Inflammatory macrophage treated with lipopolysaccharide for 4 hours (primary cell): ENCODE results near the gene EFCAB9.
"Not testable (repeated sequence)": the region's sequence is repeated elsewhere in the genome, so short reads cannot be mapped to it uniquely, and the experiment has no call there.

Source experiments
- DNase-seq: peaks from one replicate; pipeline ENCODE4 v3.0.0-alpha.2; 2020

Gene EFCAB9

DNA sequence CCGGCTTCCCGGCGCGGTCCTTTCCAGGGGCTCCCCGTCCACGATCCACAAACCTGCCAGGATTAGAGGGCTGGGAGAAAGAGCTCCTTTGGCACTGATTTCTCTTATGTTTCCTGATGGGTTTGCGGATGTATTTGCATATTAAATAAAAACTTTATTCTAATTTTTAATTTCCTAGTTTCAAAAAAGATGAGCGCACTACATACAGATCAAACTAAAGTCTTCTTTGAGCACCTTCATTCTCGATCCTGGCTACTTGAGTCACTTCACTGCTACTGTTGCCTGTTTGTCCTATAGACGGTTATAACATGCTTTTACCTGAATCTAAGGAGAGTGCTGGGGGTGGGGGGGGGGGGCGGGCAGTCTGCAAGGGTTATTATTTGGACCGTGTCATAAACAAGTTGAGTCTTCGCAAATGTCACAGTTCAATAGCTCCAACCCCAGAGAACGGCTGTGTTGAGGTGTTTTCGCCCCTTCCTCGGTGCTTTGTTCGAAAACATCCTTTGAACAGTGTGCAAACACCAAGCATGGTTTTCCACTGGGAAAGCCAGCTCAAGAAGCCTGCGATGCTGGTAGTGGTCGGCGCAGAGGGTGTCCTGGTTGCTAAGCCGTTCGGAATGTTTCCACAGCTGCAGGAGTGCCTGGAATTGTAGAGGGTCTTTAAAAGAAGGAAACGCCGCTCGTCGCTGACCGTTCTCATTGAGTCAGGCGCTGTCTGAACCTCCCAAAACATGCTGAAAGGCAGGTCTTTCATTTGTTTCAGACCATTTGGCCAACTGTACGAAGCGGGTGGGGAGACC, 4.9 kb upstream of the EFCAB9 start:
- no peak for DNase-seq

DNA sequence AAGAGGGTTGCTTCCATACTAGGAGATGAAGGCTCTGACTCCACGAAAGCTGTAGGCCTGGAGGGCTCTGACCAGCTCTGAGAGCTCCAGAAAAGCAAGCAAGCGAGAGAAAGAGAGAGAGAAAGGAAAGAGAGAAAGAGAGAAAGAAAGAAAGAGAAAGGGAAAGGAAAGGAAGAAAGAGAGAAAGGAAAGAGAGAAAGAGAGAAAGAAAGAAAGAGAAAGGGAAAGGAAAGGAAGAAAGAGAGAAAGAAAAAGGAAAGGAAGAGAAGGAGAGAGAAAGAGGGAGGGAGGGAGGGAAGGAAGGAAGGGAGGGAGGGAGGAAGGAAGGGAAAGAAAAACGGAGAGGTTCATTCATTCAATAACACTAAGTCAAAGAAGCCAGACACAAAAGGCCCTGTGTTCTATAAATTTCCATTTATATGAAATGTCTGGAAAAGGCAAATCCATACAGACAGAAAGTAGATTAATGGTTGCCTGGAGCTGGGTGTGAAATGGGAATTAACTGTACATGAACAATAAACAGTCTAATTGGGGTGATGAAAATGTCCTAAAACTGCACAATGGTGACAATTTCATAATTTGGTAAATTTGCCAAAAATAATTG, 4.2 kb upstream of the EFCAB9 start:
- no peak for DNase-seq

DNA sequence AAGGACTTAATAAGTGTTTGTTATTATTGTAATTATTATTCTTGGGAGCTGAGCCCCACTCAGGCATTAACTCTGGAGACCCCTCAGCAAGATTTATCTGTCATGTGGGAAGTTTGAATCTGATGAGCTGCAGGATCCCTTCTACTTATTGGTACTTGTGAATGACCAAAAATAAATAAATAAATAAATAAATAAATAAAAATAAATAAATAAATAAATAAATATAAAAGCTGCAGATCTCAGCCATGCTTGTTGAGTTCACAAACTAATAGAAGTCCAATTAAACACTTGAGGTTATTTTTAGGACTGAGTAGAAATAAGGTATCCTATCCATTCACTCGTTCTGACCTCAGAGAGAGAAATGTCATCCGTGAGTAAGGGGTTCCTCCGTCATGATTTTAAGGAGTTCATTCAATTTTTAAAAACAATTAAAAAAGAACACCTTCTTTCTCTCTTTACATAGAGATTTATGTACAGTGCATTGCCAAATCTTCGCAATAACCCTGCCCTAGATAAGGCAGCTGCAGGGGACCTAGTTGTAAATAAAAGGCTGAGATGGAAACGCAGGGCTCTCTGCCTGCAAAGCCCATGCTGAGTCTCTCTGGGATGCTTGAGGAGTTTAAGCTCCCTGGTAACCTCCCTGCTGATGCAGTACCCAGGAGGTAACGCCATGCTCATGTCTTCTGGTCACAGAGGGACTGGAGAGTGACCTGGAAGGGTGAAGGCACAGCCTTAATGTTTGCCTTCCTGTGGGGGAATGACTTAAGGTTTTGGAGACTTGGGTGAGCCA, 1.2 kb downstream of the EFCAB9 start:
- DNase-seq: no peak

DNA sequence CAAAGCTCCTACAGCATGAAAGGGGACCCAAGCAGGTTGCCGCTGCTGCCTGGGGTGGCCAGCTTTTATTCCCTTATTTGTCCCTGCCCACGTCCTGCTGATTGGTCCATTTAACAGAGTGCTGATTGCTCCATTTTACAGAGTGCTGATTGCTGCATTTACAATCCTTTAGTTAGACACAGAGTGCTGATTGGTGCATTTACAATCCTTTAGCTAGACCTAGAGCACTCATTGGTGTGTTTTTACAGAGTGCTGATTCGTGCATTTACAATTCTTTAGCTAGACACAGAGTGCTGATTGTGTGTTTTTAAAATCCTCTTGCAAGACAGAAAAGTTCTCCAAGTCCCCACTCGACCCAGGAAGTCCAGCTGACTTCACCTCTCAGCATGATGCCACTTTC, 3.8 kb downstream of the EFCAB9 start:
- not testable (repeated sequence) for DNase-seq

DNA sequence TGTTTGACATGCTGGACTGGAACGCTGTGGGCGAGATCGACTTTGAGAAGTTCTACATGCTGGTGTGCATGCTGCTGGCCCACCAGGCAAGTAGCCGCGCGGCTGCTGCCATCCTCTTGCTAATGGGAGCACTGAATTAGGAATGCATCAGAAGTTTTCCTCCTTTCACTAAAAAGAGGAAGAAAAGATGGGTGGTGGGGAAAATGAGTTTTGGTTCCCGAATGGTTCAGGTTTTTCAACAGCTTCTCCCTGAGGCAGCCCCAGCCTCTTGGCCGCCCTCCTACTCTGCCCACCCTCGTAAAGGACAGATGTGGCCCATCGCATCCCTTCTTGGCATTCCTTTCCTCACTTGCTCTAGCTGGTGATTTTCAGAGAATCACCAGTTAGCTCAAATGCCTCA, 5.5 kb downstream of the EFCAB9 start:
- DNase-seq: peak; percentile 33

DNA sequence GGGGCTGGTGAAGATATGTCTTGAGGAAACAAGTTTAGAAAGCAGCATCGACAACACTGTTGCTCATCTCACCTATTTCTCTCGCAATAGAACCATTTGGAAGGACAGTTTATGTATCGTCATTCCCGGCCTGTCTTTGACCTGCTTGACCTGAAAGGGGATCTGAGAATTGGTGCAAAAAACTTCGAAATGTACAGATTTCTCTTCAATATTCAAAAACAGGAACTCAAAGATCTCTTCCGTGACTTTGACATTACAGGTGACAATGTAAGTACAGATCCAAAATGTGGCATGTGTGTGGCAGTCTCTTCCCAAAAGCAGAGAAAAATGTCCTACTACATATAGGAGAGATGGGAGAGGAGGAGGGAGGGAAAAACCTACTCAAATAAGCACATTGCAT, 6.5 kb downstream of the EFCAB9 start:
- no peak for DNase-seq

DNA sequence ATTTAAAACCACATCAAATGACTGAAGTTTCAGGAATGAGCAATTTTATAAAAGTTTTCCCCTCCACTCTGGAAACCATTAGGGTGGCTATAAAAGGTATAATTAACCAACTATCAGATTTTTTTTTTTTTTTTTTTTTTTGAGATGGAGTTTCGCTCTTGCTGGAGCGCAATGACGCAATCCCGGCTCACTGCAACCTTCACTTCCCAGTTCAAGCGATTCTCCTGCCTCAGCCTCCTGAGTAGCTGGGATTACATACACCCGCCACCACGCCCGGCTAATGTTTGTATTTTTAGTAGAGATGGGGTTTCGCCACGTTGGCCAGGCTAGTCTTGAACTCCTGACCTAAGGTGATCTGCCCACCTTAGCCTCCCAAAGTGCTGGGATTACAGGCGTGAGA, 12.0 kb downstream of the EFCAB9 start:
- DNase-seq: peak; percentile 61

DNA sequence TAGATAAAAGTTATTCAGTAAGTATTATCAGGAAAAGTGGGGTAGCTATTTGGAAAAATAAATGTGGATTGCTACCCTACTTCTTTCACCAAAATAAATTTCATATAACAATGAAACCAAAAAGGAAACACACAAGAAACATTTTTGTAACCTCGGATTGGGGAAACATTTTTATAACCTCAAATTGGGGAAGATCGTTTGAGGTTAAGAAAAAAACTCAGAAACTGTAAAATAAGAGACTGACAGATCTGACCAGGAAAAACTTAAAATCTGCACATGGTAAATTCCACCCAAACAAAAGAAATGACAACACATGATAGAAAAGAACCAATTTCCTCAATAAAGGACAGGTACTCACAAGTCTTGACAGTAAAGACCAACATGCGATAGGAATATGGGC, 13.5 kb downstream of the EFCAB9 start:
- DNase-seq: peak; percentile 21

DNA sequence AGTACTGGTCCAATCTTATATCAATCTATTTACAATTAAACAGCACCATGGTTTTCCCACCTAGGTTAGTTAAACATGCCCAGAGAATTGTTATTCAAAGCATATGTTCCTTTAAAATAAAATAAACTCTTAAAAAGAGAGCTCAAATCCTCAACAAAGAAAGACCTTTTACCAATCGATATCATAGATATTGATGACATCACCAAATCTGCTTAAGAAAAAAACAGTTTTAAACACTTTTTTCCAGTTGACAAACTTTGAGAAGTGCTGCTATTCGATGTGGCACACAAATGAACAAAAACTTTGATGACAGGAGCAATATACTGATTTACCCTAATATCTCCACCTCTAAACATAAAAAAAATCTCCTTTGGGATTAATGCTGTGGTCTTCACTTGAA, 15.7 kb downstream of the EFCAB9 start:
- DNase-seq: no peak

DNA sequence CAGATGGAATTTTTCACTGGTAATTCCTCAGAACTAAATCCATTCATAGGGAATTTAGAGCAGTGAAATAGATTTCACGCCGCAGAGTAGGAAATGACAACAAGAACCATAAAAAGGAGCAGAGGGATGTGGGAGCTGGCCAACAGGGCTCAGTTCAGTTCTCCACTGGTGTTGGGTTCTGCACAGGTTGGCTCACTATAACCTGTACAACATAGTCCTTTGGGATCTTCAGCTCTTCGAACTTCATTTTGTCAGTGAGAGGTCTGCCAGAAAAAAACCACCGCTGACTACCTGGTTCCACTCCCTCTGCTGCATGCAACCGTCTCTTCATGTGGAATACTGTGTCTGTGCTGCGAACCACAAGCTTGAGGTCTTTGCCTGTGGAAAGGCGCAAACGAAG, 17.7 kb downstream of the EFCAB9 start:
- DNase-seq: no peak

DNA sequence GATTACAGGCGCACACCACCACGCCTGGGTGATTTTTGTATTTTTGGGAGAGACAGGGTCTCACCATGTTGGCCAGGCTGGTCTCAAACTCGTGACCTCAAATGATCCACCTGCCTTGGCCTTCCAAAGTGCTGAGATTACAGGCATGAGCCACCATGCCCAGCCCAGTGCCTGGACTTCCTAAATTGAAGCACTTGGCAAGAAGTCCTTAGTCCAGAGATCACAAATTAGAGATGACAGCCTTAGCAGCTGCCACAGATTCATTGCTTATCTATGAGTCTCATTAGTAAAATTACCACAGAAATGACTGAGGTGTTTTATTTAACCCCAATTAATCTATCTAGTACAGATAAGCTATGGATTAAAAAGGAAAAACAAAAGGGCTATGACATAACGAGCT, 19.2 kb downstream of the EFCAB9 start:
- no peak for DNase-seq

DNA sequence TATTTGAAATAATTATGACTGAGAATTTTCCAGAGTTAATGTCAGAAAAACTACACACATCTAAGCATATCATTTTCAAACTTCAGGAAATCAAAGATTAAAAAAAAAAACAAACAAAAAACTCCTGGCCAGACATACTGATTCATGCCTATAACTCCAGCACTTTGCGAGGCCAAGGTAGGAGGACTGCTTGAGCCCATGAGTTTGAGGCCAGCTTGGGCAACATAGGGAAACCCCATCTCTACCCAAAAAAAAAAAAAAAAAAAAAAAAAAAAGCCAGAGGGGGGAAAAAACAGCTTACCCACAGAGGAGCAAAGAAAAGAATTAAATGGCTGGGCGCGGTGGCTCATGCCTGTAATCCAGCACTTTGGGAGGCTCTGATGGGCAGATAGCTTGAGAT, 22.4 kb downstream of the EFCAB9 start:
- DNase-seq: no peak

DNA sequence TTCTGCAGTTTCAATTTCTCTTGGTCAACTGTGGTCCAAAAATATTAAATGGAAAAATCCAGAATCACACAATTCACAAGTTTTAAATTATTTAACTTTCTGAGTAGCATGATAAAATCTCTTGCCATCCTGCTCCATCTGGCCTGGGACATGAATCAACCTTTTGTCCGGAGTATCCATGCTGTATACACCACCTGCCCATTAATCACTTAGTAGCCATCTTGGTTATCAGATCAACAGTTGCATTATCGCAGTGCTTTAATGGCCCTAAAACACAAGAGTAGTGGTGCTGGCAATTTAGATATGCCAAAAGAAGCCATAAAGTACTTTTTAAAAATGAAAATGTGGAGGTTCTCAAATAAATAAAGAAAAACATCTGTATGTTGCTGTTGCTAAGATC, 25.3 kb downstream of the EFCAB9 start:
- DNase-seq: no peak

DNA sequence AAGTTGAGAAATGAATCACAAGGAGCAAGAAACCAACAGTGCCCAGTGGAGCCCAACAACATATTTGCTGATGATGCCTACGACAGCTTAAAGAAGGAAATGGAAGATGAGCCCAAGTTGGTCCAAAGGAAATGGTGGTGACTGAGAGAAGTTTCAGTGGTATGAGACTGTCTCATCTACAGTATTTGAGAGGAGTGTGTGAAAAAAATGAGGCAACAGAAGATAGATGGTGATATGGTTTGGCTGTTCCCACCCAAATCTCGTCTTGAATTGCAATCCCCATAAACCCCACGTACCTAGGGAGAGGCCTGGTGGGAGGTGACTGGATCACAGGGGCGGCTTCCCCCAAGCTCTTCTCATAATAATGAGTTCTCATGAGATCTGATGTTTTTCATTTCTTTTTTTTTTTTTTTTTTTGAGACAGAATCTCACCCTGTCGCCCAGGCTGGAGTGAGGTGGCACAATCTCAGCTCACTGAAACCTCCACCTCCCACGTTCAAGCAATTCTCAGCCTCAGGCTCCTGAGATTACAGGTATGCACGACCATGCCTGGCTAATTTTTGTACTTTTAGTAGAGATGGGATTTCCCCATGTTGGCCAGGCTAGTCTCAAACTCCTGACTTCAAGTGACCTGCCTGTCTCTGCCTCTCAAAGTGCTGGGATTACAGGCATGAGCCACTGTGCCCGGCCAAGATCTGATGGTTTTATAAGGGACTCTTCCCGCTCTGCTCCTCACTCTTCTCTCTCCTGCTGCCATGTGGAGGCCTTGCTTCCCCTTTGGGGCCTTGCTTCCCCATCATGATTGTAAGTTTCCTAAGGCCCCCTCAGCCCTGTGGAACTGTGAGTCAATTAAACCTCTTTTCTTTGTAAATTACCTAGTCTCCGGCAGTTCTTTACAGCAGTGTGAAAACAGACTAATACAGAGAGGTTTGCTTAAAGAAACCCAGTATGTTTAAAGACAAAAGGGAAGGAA, 30.2 kb downstream of the EFCAB9 start:
- DNase-seq: no peak

DNA sequence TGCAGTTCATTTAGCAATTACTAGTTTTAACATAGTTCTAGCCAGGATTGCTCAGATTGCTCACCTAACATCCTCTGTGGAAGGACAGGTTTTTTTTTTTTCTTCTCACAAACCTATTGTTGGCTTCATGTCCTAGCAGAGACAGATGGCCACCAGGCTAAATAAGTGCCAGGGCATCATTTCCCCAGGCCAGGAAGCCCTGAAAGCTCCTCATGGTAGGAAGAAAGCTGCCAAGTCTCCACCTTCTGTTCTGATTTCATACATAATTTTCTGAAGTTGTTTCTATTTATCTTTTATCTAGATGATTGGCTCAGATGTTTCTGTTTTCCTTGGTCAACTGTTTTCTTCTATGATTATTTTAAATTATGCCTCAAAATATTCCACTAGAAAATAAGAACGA, 31.0 kb downstream of the EFCAB9 start:
- no peak for DNase-seq

DNA sequence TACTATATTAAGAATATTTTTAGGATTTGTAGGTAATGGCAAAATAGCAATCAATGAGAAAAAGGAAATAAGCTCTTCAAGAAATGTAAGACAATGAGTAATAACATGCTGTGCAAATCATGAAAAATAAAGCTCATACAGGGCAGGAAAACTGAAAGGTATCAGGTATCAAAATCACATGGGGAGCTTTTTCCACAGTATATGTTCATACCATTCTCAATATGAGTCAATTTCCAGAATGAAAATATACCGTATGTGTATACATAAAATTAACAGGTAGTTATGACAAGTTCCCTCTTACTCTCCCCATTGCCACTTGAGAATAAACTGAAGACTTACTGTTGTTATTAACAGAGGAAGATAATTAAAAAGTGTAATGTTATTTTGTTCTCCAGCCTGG, 35.9 kb downstream of the EFCAB9 start:
- no peak for DNase-seq

DNA sequence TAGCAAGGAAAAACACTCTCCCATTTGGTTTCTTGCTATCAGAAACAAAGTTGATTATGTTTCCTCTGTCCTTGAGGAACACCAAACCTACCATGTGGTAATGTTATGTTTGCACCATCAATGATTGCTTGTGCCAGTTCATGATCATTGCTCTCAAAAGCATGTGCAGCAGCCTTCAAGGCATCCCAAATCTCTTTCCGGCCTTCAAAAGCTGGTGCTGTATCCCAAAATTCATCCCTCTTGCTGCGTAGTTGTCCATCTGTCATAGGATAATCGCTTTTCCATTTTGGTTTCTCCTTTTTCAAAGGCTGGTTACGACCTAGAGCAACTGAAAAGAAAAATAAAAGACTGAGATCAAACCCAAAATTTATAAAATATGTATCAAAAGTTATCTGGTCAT, 40.1 kb downstream of the EFCAB9 start:
- no peak for DNase-seq

DNA sequence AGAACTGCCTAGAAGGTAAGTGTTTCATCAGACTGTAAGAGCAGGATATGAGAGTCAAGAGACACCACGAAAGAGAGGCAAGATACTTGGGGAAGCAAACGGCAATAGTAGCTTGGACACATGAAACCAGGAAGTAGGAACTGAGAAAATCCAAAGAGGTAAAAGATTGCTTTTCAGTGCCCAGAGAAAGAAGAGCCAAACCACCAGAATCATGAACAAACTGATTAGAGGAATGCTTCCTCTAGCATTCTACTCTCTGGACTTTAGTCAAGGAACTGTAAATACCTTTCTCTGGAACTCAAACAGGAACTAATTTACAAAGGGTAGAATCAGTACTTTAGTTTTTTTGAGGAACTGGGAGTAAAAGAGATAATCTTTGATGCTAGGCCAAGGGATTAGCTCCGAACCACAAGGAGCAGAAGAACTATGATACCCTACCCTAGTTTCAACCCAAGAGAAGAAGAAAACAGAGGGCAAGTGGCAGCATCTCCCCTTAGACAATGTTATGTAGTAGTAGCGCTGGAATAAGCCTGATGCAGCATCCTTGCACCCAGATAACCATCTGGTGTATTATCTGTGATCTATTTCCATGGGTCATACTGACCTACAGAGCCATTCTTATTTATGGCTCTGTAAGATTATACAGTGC, 41.3 kb downstream of the EFCAB9 start:
- DNase-seq: peak; percentile 39

DNA sequence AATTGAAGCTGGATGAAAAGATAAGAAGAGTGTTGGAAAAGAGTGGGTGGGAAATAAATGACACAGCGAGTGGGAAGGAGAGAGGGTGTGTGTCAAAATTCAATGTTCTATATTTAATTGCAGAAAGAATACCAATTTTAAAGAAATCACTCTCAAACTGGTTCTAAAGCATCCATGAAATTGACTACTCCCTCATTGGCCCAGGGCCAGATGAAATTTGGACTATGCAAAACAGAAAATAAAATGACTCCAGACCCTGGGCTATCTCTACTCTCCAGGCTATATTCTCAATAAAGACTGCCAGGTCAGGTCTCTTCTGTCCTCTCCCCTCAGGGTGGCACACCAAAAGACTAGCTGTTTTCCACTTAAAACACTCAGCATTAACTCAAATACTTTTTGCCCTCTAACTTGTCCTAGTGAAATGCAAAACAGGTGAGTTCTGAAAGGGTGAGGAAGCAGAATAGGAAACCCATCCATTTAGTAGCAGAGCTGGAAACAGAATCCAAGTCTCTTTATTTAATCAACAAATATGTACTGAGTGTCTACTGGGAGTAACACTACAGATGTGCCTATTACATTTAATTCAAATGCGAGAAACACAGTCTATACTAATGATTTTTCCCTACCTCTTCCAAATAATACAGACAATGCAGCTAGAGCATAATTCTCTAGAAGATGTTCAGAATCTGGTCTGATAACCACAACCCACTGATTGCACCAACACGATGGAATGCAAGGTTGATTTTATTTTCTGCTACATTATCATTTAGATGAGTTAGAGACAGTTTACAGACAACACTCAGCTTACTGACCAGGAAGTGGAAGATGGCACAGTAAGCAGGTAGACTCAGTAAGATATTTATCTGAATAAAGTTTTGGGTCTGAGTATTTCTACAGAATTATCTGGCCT, 42.1 kb downstream of the EFCAB9 start:
- no peak for DNase-seq

DNA sequence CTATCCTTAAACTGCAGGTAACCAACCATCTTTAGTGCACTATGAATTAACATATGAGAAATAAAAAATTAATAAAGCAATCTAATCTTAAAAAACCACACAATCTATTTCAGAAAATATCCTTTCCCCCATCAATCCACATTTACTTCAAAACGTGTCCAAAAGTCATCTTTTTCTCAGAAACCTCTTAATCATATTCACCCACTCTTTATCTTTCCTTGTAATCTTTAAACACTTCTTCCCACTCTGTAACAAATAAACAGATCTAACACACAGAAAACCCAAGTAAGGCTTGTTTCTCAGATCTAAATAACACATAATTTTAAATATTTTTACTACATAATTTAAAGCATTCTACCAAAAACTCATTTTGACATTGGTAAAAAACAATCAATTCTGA, 44.4 kb downstream of the EFCAB9 start:
- DNase-seq: no peak

DNA sequence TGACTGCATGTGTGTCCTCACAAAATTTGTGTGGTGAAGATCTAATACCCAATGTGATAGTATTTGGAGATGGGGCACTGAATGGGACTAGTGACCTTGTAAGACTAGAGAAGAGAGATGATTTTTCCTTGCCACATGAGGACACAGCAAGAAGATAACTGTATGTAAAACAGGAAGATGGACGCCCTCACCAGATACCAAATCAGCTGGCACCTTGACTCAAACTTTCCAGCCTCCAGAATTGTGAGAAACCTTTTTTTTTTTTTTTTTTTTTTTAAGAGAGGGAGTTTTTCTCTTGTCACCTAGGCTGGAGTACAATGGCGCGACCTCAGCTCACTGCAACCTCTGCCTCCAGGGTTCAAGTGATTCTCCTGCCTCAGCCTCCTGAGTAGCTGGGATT, 49.3 kb downstream of the EFCAB9 start:
- DNase-seq: no peak
